GM12878 (cell line): ENCODE results near the gene GFRA4. TPM values are rescaled to one million over a fixed set of nuclear protein-coding genes. Genes with fewer than 3 reads are reported as not detected.

ENCODE experiments used
- ATAC-seq: fragments of 200-7000 bp; cut with Tn5 transposase; 3 replicates; pipeline ENCODE4 v1.9.1; 2020; ENCODE audit warnings: mild to moderate bottlenecking, moderate library complexity
- BruUV-seq: library from RNA; stranded (reverse); fragments of 400-500 nt; replicated peaks from 2 replicates; lab custom pipeline; 2021; lab: Mats Ljungman, UMichigan
- CTCF ChIA-PET: fragments of 300-600 bp; sonication (Branson Sonifier 250); formaldehyde crosslinking; extraction: SDS; loops from one replicate; lab custom pipeline; 2021; ENCODE audit warnings: inconsistent platforms; lab: Yijun Ruan, JAX
- POLR2A ChIA-PET: fragments of 350-600 bp; formaldehyde crosslinking; extraction: SDS; loops from one replicate; lab custom pipeline; 2021; ENCODE audit warnings: inconsistent platforms; lab: Charles Lee
- RAD21 ChIA-PET: fragments of 300-600 bp; sonication (Branson Sonifier 250); formaldehyde crosslinking; loops from one replicate; lab custom pipeline; 2023; ENCODE audit warnings: antibody characterized with exemption; ENCODE audit not compliant: unreplicated experiment; lab: Charles Lee
- SMC1A ChIA-PET: fragments of 300-600 bp; sonication (Branson Sonifier 250); formaldehyde crosslinking; loops from one replicate; lab custom pipeline; 2023; ENCODE audit not compliant: unreplicated experiment, uncharacterized antibody; lab: Charles Lee
- DNase-seq: peaks from one replicate; pipeline ENCODE4 v3.0.0-alpha.2; 2011; ENCODE audit warnings: low read depth, low spot score
- FAIRE-seq: peaks from 3 replicates; lab custom pipeline; 2011; peaks lifted over from hg19 to GRCh38; lab: Jason Lieb, UNC
- H2AFZ ChIP-seq: 2 replicates; pipeline ENCODE4 v1.6.0; 2011; ENCODE audit warnings: low read depth, low read length, control low read depth; ENCODE audit not compliant: control insufficient read depth
- H3K27ac ChIP-seq: 2 replicates; pipeline ENCODE4 v1.5.1; 2011; ENCODE audit warnings: control low read depth; ENCODE audit not compliant: control insufficient read depth, insufficient read depth
- H3K27me3 ChIP-seq, 2 experiments: replicated peaks in 1 of 2; 2 replicates each; pipeline versions ENCODE4 v1.6.0 to v1.6.1; 2011; ENCODE audit warnings: low read length in 1 of 2; ENCODE audit not compliant: control insufficient read depth in 2 of 2, insufficient read depth in 2 of 2
- H3K36me3 ChIP-seq, 2 experiments: 2 replicates each; pipeline ENCODE4 v1.5.1; 2011; ENCODE audit warnings: low read length in 1 of 2; ENCODE audit not compliant: control insufficient read depth in 2 of 2, insufficient read depth in 2 of 2
- H3K4me1 ChIP-seq: 2 replicates; pipeline ENCODE4 v1.6.1; 2011; ENCODE audit warnings: mild to moderate bottlenecking, low read length, moderate library complexity, mixed read lengths; ENCODE audit not compliant: control insufficient read depth, insufficient read depth
- H3K4me2 ChIP-seq: 2 replicates; pipeline ENCODE4 v1.6.0; 2011; ENCODE audit warnings: control low read depth; ENCODE audit not compliant: control insufficient read depth, insufficient read depth
- H3K4me3 ChIP-seq: fragments of 200-600 bp; sonication (generic); 2 replicates; pipeline ENCODE4 v1.5.1; 2016
- H3K79me2 ChIP-seq: 2 replicates; pipeline ENCODE4 v1.6.0; 2011; ENCODE audit warnings: low read length; ENCODE audit not compliant: control insufficient read depth, insufficient read depth
- H3K9ac ChIP-seq: 2 replicates; pipeline ENCODE4 v1.8.0; 2011; ENCODE audit warnings: low read length, control low read depth, mixed read lengths; ENCODE audit not compliant: control insufficient read depth, insufficient read depth
- H3K9me3 ChIP-seq: replicated peaks from 3 replicates; pipeline ENCODE4 v1.5.1; 2011; ENCODE audit warnings: mild to moderate bottlenecking, low read length; ENCODE audit not compliant: control insufficient read depth, insufficient read depth
- H4K20me1 ChIP-seq: 2 replicates; pipeline ENCODE4 v1.6.0; 2011; ENCODE audit not compliant: control insufficient read depth, insufficient read depth
- CBFB ChIP-seq: IDR thresholded peaks from 2 replicates; pipeline ENCODE4 v1.6.1; 2016; ENCODE audit warnings: antibody characterized with exemption, low read depth
- HDAC2 ChIP-seq: fragments of 200-600 bp; sonication (generic); IDR thresholded peaks from 2 replicates; pipeline ENCODE4 v1.6.1; 2017
- IKZF2 ChIP-seq, 2 experiments: fragments of 450-650 bp; IDR thresholded peaks; 2 replicates each; pipeline ENCODE4 v1.6.1; 2017; ENCODE audit warnings: mild to moderate bottlenecking in 2 of 2, moderate library complexity in 2 of 2
- MTA3 ChIP-seq: IDR thresholded peaks from 2 replicates; pipeline ENCODE4 v1.6.1; 2012; ENCODE audit warnings: low read length, inconsistent platforms, borderline replicate concordance
- NBN ChIP-seq: fragments of 450-650 bp; IDR thresholded peaks from 2 replicates; pipeline ENCODE4 v1.6.1; 2016
- NFYB ChIP-seq: IDR thresholded peaks from 2 replicates; pipeline ENCODE4 v1.6.1; 2011; ENCODE audit warnings: low read depth, mild to moderate bottlenecking, low read length, improper control_type of control experiment, moderate library complexity; ENCODE audit not compliant: insufficient read depth
- PAX5 ChIP-seq: IDR thresholded peaks from 2 replicates; pipeline ENCODE4 v1.6.1; 2011; ENCODE audit warnings: low read depth, low read length, borderline replicate concordance
- SMARCA5 ChIP-seq: fragments of 450-650 bp; IDR thresholded peaks from 2 replicates; pipeline ENCODE4 v1.6.1; 2017; ENCODE audit warnings: mild to moderate bottlenecking
- SREBF2 ChIP-seq: IDR thresholded peaks from 2 replicates; pipeline ENCODE4 v1.6.1; 2012; ENCODE audit warnings: mild to moderate bottlenecking, low read length
- TARDBP ChIP-seq: IDR thresholded peaks from 2 replicates; pipeline ENCODE4 v1.6.1; 2016; ENCODE audit warnings: borderline replicate concordance
- TCF7 ChIP-seq: IDR thresholded peaks from 2 replicates; pipeline ENCODE4 v1.6.1; 2014; ENCODE audit warnings: antibody characterized with exemption, borderline replicate concordance
- WGBS: methylation state at CpG from one replicate; pipeline ENCODE4 v1.1.6; 2016; ENCODE audit warnings: low lambda C conversion rate; ENCODE audit not compliant: insufficient replicate concordance, insufficient coverage; ENCODE audit errors: missing lambda C conversion rate; 5-methylcytosine and 5-hydroxymethylcytosine counted together
- in situ Hi-C: fragments of 300-500 bp; cut with MboI; formaldehyde crosslinking; loops from 9 replicates; pipeline ENCODE4 v1.14.3; 2018; ENCODE audit warnings: mixed read lengths
- intact Hi-C: fragments of 100-400 bp; cut with micrococcal nuclease; formaldehyde crosslinking; loops from one replicate; pipeline ENCODE4 v1.14.2; 2022; ENCODE audit not compliant: unreplicated experiment
- polyA plus RNA-seq, 11 experiments: library from polyadenylated mRNA; depleted of rRNA in 4 of 11; unstranded in 6 of 11; stranded (reverse) in 5 of 11; fragments of >200 nt; fragmentation: Nextera tagmentation in 4 of 11; fragmentation: Illumina TruSeq in 1 of 11; extraction: Ambion mirVana in 4 of 11; extraction: Trizol in 1 of 11; gene quantifications; 1 replicate in 1 of 11; 2 replicates in 10 of 11; pipeline versions ENCODE4 v1.2.1 to v1.2.3, GENCODE V29; 2011 to 2016; ENCODE audit warnings: inconsistent platforms in 2 of 11, missing spikeins in 2 of 11, low read depth in 1 of 11
- total RNA-seq, 4 experiments: library from RNA; depleted of rRNA in 3 of 4; stranded (reverse); fragments of >200 nt in 3 of 4; fragmentation: Illumina TruSeq in 1 of 4; extraction: Trizol in 1 of 4; gene quantifications; 2 replicates each; pipeline versions ENCODE4 v1.2.1 to v1.2.3, GENCODE V29; 2013 to 2021
- TF ChIP-seq, protein P1 (sequence below): IDR thresholded peaks from 2 replicates; pipeline ENCODE4 v1.6.1; 2011; ENCODE audit warnings: low read depth, mild to moderate bottlenecking, low read length, moderate library complexity, borderline replicate concordance; ENCODE audit errors: extremely low read depth
- TF ChIP-seq, protein P2 (sequence below): fragments of 450-650 bp; IDR thresholded peaks from 2 replicates; pipeline ENCODE4 v1.6.1; 2016; ENCODE audit warnings: mild to moderate bottlenecking
- TF ChIP-seq, protein P3 (sequence below): IDR thresholded peaks from 2 replicates; pipeline ENCODE4 v1.6.1; 2012; ENCODE audit warnings: low read length, inconsistent platforms

Gene GFRA4
- total and polyA plus RNA-seq, 10 of the 15 experiments (the other 5 are each of a cell fraction or from before 2014, with no cell fraction given), result 0.04 TPM; not detected in 9

DNA sequence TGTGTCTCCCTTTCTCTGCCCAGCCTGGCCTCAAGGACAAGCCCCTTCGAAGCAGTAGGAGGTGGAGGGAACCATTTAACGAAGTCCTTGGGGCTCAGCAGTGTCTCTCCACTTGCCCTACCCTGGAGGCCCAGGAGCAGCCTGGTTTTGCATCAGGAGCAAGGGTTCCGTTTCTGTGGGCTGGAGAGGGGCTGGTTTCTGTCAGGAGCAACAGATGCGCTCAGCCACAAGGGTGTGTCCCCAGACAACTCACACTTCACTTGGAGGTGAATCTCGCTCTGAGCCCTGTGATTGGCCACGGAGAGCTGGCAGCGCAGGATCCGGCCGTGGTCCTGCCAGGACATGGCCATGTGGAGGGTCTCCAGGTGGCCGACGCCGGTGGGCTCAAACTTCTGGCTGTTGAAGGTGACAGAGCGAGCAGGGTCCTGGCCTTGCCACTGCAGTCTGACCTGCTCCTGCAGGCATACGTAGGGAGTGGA is 42.3 kb upstream of the GFRA4 start:
- no peaks in the 10 kb centered on the region for H3K36me3 ChIP-seq
- WGBS, result 36% methylated on average over 14 of the region's 14 CpGs
- in situ Hi-C loops (no loop called here), intact Hi-C loops (no loop called here)
- no peaks in the 10 kb centered on the region for H3K79me2 ChIP-seq
- H3K9me3 ChIP-seq, result no peaks in the 10 kb centered on the region
- TF ChIP-seq PAX5, result no peak
- TF ChIP-seq NFYB, result no peak
- TF ChIP-seq NBN, result no peak
- no peak for TF ChIP-seq CBFB
- TF ChIP-seq, protein P1, sequence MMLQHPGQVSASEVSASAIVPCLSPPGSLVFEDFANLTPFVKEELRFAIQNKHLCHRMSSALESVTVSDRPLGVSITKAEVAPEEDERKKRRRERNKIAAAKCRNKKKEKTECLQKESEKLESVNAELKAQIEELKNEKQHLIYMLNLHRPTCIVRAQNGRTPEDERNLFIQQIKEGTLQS, result no peak
- no peak for TF ChIP-seq SMARCA5
- TF ChIP-seq IKZF2 (IDR thresholded peaks at IDR 0.05), result no peak
- no peak for TF ChIP-seq TARDBP
- no peak for TF ChIP-seq HDAC2
- TF ChIP-seq, protein P2, sequence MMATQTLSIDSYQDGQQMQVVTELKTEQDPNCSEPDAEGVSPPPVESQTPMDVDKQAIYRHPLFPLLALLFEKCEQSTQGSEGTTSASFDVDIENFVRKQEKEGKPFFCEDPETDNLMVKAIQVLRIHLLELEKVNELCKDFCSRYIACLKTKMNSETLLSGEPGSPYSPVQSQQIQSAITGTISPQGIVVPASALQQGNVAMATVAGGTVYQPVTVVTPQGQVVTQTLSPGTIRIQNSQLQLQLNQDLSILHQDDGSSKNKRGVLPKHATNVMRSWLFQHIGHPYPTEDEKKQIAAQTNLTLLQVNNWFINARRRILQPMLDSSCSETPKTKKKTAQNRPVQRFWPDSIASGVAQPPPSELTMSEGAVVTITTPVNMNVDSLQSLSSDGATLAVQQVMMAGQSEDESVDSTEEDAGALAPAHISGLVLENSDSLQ, result no peak
- TF ChIP-seq, protein P3, sequence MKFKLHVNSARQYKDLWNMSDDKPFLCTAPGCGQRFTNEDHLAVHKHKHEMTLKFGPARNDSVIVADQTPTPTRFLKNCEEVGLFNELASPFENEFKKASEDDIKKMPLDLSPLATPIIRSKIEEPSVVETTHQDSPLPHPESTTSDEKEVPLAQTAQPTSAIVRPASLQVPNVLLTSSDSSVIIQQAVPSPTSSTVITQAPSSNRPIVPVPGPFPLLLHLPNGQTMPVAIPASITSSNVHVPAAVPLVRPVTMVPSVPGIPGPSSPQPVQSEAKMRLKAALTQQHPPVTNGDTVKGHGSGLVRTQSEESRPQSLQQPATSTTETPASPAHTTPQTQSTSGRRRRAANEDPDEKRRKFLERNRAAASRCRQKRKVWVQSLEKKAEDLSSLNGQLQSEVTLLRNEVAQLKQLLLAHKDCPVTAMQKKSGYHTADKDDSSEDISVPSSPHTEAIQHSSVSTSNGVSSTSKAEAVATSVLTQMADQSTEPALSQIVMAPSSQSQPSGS, result no peak
- TF ChIP-seq TCF7, result no peak
- no peak for TF ChIP-seq MTA3
- no peak for TF ChIP-seq SREBF2
- ATAC-seq (no peak), FAIRE-seq (no peak), DNase-seq (no peak)
- no TSS peak for BruUV-seq
- CTCF ChIA-PET, result interaction anchor here (1.1 kb wide), 1 partner anchor 11 kb away, joined by 3 read pairs; no protein-coding TSS in a partner anchor
- no peak overlapping the region for H3K4me2 ChIP-seq
- SMC1A ChIA-PET, result no interaction called here
- no peak overlapping the region for H2AFZ ChIP-seq
- no peaks in the 10 kb centered on the region for H4K20me1 ChIP-seq
- H3K27ac ChIP-seq, result no peak overlapping the region
- no peaks in the 10 kb centered on the region for H3K4me1 ChIP-seq
- RAD21 ChIA-PET, result no interaction called here
- H3K4me3 ChIP-seq, result no peak overlapping the region
- POLR2A ChIA-PET, result no interaction called here
- H3K9ac ChIP-seq, result no peak overlapping the region
- peaks cover 0 to 2% of the 10 kb centered on the region in 2 experiments; a peak in 2 of 4 replicates for H3K27me3 ChIP-seq
